ENCODE results near the gene ELAVL3.

The ELAVL3 gene

GRCh38 chr19:11425719-11426457 is 55.0 kb downstream of the ELAVL3 start:
- Histone ChIP-seq H3K23ac (ENCODE audit: low read length in 2 of 2) (no peak overlapping the region), H2AK5ac (ENCODE audit: low read length, severe bottlenecking) (no peak overlapping the region), H4K8ac (ENCODE audit: low read length) (no peak overlapping the region), H2BK12ac (ENCODE audit: low read length in 2 of 2) (peak overlapping the region in 1 of 2 experiments; percentile 38), H3K18ac (ENCODE audit: low read depth in 1 of 2, low read length in 2 of 2) (no peak overlapping the region), H3K36me3 (ENCODE audit: control insufficient read depth in 1 of 2, insufficient read depth in 2 of 2, low read depth in 1 of 2, low read length in 2 of 2) (peaks cover 0 to 2% of the 10 kb centered on the region in 2 experiments), H2BK120ac (ENCODE audit: low read depth, low read length) (no peak overlapping the region), H3K4ac (ENCODE audit: low read depth in 1 of 2, low read length in 2 of 2) (no peak overlapping the region), H3K4me3 (ENCODE audit: insufficient read depth in 1 of 2, low read depth in 1 of 2, low read length in 2 of 2) (no peak overlapping the region), H3K79me1 (replicated peaks; ENCODE audit: low read length, poor library complexity, severe bottlenecking) (no peaks in the 10 kb centered on the region), H3K27me3 (ENCODE audit: control insufficient read depth in 1 of 2, insufficient read depth in 1 of 2, low read length in 2 of 2) (peaks cover 30 to 33% of the 10 kb centered on the region in 2 experiments), H3K9me3 (ENCODE audit: control insufficient read depth, low read length) (no peaks in the 10 kb centered on the region), H2BK15ac (ENCODE audit: low read depth, poor library complexity, severe bottlenecking) (no peak overlapping the region), H2AFZ (ENCODE audit: low read depth, low read length) (no peak overlapping the region), H3K27ac (ENCODE audit: low read length, poor library complexity, severe bottlenecking) (no peak overlapping the region), H3K4me1 (ENCODE audit: control insufficient read depth, insufficient read depth, low read depth, low read length) (peaks cover 13% of the 10 kb centered on the region), H3K14ac (ENCODE audit: low read length in 2 of 2) (no peak overlapping the region), H3K9ac (ENCODE audit: low read length) (no peak overlapping the region), H4K91ac (ENCODE audit: low read length) (no peak overlapping the region), H2BK5ac (ENCODE audit: low read depth, low read length, poor library complexity, severe bottlenecking) (no peak overlapping the region), H3K4me2 (ENCODE audit: low read length, poor library complexity, severe bottlenecking) (no peak overlapping the region)
- 92% methylated on average over 27 of the region's 28 CpGs for whole genome bisulfite sequencing
- DNase-seq: no peak

GRCh38 chr19:11423791-11424181 is 57.1 kb downstream of the ELAVL3 start:
- no peak for DNase-seq
- Histone ChIP-seq H3K27me3 (ENCODE audit: control insufficient read depth in 1 of 2, insufficient read depth in 1 of 2, low read length in 2 of 2) (peaks cover 51 to 52% of the 10 kb centered on the region in 2 experiments), H2BK15ac (ENCODE audit: low read depth, poor library complexity, severe bottlenecking) (no peak overlapping the region), H3K9ac (ENCODE audit: low read length) (no peak overlapping the region), H3K9me3 (ENCODE audit: control insufficient read depth, low read length) (no peaks in the 10 kb centered on the region), H3K79me1 (replicated peaks; ENCODE audit: low read length, poor library complexity, severe bottlenecking) (no peaks in the 10 kb centered on the region), H4K8ac (ENCODE audit: low read length) (no peak overlapping the region), H2AK5ac (ENCODE audit: low read length, severe bottlenecking) (no peak overlapping the region), H2BK12ac (ENCODE audit: low read length in 2 of 2) (no peak overlapping the region), H3K18ac (ENCODE audit: low read depth in 1 of 2, low read length in 2 of 2) (no peak overlapping the region), H3K23ac (ENCODE audit: low read length in 2 of 2) (no peak overlapping the region), H3K14ac (ENCODE audit: low read length in 2 of 2) (no peak overlapping the region), H4K91ac (ENCODE audit: low read length) (no peak overlapping the region), H3K36me3 (ENCODE audit: control insufficient read depth in 1 of 2, insufficient read depth in 2 of 2, low read depth in 1 of 2, low read length in 2 of 2) (peaks cover 0 to 2% of the 10 kb centered on the region in 2 experiments), H2BK5ac (ENCODE audit: low read depth, low read length, poor library complexity, severe bottlenecking) (no peak overlapping the region), H3K4me3 (ENCODE audit: insufficient read depth in 1 of 2, low read depth in 1 of 2, low read length in 2 of 2) (no peak overlapping the region), H2BK120ac (ENCODE audit: low read depth, low read length) (no peak overlapping the region), H2AFZ (ENCODE audit: low read depth, low read length) (no peak overlapping the region), H3K4me1 (ENCODE audit: control insufficient read depth, insufficient read depth, low read depth, low read length) (peaks cover 27% of the 10 kb centered on the region), H3K4ac (ENCODE audit: low read depth in 1 of 2, low read length in 2 of 2) (no peak overlapping the region), H3K27ac (ENCODE audit: low read length, poor library complexity, severe bottlenecking) (no peak overlapping the region), H3K4me2 (ENCODE audit: low read length, poor library complexity, severe bottlenecking) (no peak overlapping the region)
- 69% methylated on average over 22 of the region's 22 CpGs for WGBS

GRCh38 chr19:11423164-11423790 is 57.6 kb downstream of the ELAVL3 start:
- Histone ChIP-seq H3K36me3 (ENCODE audit: control insufficient read depth in 1 of 2, insufficient read depth in 2 of 2, low read depth in 1 of 2, low read length in 2 of 2) (peaks cover 0 to 2% of the 10 kb centered on the region in 2 experiments), H2BK15ac (ENCODE audit: low read depth, poor library complexity, severe bottlenecking) (no peak overlapping the region), H4K8ac (ENCODE audit: low read length) (no peak overlapping the region), H2AK5ac (ENCODE audit: low read length, severe bottlenecking) (no peak overlapping the region), H3K27me3 (ENCODE audit: control insufficient read depth in 1 of 2, insufficient read depth in 1 of 2, low read length in 2 of 2) (peaks cover 56 to 57% of the 10 kb centered on the region in 2 experiments), H2BK120ac (ENCODE audit: low read depth, low read length) (no peak overlapping the region), H2BK12ac (ENCODE audit: low read length in 2 of 2) (no peak overlapping the region), H3K4me2 (ENCODE audit: low read length, poor library complexity, severe bottlenecking) (no peak overlapping the region), H2AFZ (ENCODE audit: low read depth, low read length) (no peak overlapping the region), H3K23ac (ENCODE audit: low read length in 2 of 2) (no peak overlapping the region), H2BK5ac (ENCODE audit: low read depth, low read length, poor library complexity, severe bottlenecking) (no peak overlapping the region), H4K91ac (ENCODE audit: low read length) (no peak overlapping the region), H3K27ac (ENCODE audit: low read length, poor library complexity, severe bottlenecking) (no peak overlapping the region), H3K18ac (ENCODE audit: low read depth in 1 of 2, low read length in 2 of 2) (no peak overlapping the region), H3K14ac (ENCODE audit: low read length in 2 of 2) (no peak overlapping the region), H3K79me1 (replicated peaks; ENCODE audit: low read length, poor library complexity, severe bottlenecking) (no peaks in the 10 kb centered on the region), H3K9ac (ENCODE audit: low read length) (no peak overlapping the region), H3K4me1 (ENCODE audit: control insufficient read depth, insufficient read depth, low read depth, low read length) (peaks cover 33% of the 10 kb centered on the region), H3K4me3 (ENCODE audit: insufficient read depth in 1 of 2, low read depth in 1 of 2, low read length in 2 of 2) (no peak overlapping the region), H3K4ac (ENCODE audit: low read depth in 1 of 2, low read length in 2 of 2) (no peak overlapping the region), H3K9me3 (ENCODE audit: control insufficient read depth, low read length) (no peaks in the 10 kb centered on the region)
- WGBS: 86% methylated on average over 27 of the region's 27 CpGs
- DNase-seq: no peak

Measured in mesenchymal stem cell (in vitro differentiated cells and primary cell).